AG09319 (cell line): Measurements from ENCODE around the gene DNLZ.
"Not testable (repeated sequence)": the region's sequence is repeated elsewhere in the genome, so short reads cannot be mapped to it uniquely, and the experiment has no call there.

Experiments
- DNase-seq: peaks from one replicate; pipeline ENCODE4 v3.0.0-alpha.2; 2010; ENCODE audit warnings: low read depth; ENCODE audit errors: extremely low read depth
- CTCF ChIP-seq: IDR thresholded peaks from 2 replicates; pipeline ENCODE4 v1.5.1; 2011; ENCODE audit warnings: low read depth, mild to moderate bottlenecking, inconsistent platforms, low read length, moderate library complexity

Gene DNLZ

GRCh38 chr9:136363106-136363948, at the start of gene DNLZ:
TSS of gene DNLZ (minus strand) at chr9:136363744. CDS start at chr9:136363714, 30 bp downstream.
- peak; percentile 59 for TF ChIP-seq CTCF
- DNase-seq: peak; percentile 90

- TF ChIP-seq CTCF: no peak
- DNase-seq: no peak
Measured at GRCh38 chr9:136412962-136413361, 49.4 kb upstream of the DNLZ start.

DNA sequence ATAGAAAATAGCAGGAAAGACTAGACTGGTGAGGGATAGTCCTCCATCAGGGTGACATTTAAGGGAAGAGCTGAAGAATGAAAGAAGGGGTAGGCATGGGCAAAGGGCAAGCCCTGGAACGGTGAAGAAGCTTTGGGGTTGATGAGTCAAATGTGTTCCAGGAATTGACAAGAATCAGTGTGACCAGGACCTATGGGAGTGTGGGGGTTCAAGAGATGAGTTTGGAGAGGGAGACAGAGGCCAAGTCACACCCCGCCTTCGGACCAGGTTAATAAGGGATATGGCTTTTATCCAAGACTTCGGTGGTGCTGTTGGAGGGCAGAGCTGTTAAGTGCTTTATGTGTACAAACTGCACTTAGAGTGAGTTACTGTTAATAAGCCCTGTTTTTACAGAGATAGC, 47.8 kb upstream of the DNLZ start:
- DNase-seq: no peak
- TF ChIP-seq CTCF: no peak

GRCh38 chr9:136410500-136411287, 47.1 kb upstream of the DNLZ start, which contains the start of the genes ENTR1 and PMPCA:
TSS of gene ENTR1 (minus strand) at chr9:136410614. CDS start at chr9:136410397, 217 bp downstream.
TSS of gene PMPCA (plus strand) at chr9:136410658. CDS start at chr9:136410669, 11 bp downstream.
- peak; percentile 49 for DNase-seq
- no peak for TF ChIP-seq CTCF

DNA sequence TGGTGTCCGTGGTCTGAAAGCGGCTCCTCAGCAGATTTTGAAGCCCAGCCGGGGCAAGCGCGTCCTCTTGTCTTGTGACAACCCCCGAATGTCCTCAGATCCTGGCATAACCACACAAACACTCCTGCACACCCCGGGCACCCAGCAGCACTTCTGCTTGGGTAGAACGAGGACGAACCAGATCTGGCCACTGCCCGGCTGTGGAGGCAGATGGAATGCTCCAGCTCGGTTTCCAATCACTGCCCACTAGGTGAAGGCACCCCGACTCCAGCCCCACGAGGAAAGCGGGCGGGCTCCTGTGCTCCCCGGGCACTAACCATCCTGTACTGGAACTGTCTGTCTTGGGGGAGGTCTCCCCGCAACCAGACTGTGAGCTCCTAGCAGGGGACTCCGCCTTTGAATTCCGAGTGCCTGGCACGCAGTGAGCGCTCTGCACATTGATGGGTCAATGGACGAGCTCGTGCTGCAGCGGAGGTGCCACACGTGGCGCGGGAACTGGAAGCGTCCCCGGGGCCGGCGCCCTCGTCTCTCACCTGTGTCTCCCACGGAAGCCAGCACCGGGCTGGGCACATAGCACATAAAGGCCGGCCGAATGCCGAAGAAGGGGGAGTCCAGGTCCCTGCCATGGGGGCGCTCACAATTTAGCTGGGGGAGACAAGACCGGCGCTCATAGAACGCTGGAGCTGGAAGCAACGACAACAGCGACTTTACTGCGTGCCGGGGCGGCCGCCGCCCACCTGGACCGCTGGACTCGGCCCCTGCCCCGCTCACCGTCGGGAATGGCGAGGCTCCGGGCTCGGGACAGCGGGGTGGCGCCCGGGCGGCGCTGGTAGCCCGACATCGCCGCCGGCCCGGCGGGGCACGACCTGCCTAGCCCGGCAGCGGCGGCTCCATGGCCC, 46.3 kb upstream of the DNLZ start:
- DNase-seq: no peak
- TF ChIP-seq CTCF: no peak

GRCh38 chr9:136407911-136408310, 44.4 kb upstream of the DNLZ start:
- no peak for DNase-seq
- no peak for TF ChIP-seq CTCF

DNA sequence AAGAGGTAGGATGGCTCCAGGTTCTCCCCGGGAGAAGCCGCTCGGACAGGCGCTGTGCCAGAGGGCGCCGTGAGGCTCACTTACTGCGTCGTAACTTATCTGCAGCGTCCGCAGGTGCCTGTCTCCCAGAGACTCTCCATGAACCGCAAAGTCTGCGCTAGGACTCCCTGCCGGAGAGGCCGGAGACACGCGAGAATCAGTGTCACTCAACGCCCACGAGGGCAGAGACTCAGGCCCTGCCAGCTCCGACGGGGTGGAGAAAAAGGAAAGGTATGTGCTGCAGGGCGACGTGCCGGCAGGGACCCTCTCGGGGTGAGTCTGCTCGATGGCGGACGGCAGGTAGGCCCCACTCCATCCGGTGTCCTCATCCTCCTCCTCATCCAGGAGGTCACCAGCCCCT, 43.5 kb upstream of the DNLZ start:
- DNase-seq: not testable (repeated sequence)

DNA sequence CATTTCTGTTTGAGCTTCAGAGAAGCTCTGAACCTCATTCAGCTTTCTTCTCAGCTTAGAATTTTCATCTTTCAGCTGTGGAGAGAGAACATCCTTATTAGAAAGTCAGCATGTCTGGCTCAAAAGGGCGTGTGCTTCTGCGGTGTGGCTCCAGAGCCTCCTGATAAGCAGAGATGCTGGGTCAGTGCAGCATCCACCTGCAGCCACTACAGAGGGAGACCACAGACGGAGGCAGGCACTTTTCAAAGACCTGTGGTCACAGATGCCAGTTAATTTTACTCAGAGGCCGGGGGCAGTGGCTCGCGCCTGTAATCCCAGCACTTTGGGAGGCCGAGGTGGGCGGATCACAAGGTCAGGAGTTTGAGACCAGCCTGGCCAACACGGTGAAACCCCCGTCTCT, 42.4 kb upstream of the DNLZ start:
- not testable (repeated sequence) for DNase-seq
